Gastroesophageal sphincter (tissue), 4 donors: ENCODE measurements around the gene FIGNL2. TPM values are rescaled to one million over a fixed set of nuclear protein-coding genes. Genes with fewer than 3 reads are reported as not detected.

Source experiments
- ATAC-seq: fragments of 150-250 bp; one replicate; pipeline ENCODE4 v1.9.1; 2016; ENCODE audit warnings: mild to moderate bottlenecking, moderate library complexity
- H3K27ac ChIP-seq, 4 donors: fragments of 200-600 bp; sonication (generic) in 3 of 4; 1 replicate in 3 of 4; 2 replicates in 1 of 4; pipeline ENCODE4 v1.5.1; 2016 to 2019
- H3K27me3 ChIP-seq: fragments of 200-600 bp; sonication (generic); one replicate; pipeline ENCODE4 v1.5.1; 2019
- H3K36me3 ChIP-seq, 2 donors: fragments of 200-600 bp; sonication (generic); one replicate each; pipeline ENCODE4 v1.5.1; 2019; ENCODE audit warnings: control low read depth in 1 of 2
- H3K4me1 ChIP-seq, 3 donors: fragments of 200-600 bp; sonication (generic); 1 replicate in 2 of 3; 2 replicates in 1 of 3; pipeline ENCODE4 v1.5.1; 2016 to 2019; ENCODE audit warnings: control low read depth in 2 of 3
- H3K4me3 ChIP-seq, 2 donors: fragments of 200-600 bp; sonication (generic); one replicate each; pipeline ENCODE4 v1.5.1; 2019; ENCODE audit warnings: mild to moderate bottlenecking in 1 of 2, moderate library complexity in 1 of 2
- H3K9me3 ChIP-seq, 3 donors: fragments of 200-600 bp; sonication (generic); one replicate each; pipeline ENCODE4 v1.5.1; 2017 to 2019; ENCODE audit warnings: control low read depth in 2 of 3
- EP300 ChIP-seq: sonication (generic); formaldehyde crosslinking; IDR thresholded peaks from one replicate; pipeline ENCODE4 v1.6.1; 2017; ENCODE audit warnings: antibody characterized with exemption, mild to moderate bottlenecking
- POLR2A ChIP-seq, 2 donors: fragments of 450-650 bp; IDR thresholded peaks; one replicate each; pipeline ENCODE4 v1.6.1; 2017; ENCODE audit warnings: antibody characterized with exemption in 2 of 2, mild to moderate bottlenecking in 2 of 2, moderate library complexity in 1 of 2
- POLR2AphosphoS5 ChIP-seq: sonication (generic); formaldehyde crosslinking; IDR thresholded peaks from one replicate; pipeline ENCODE4 v1.6.1; 2017; ENCODE audit warnings: antibody characterized with exemption
- WGBS, 2 donors: methylation state at CpG; one replicate each; pipeline ENCODE4 v1.1.5; 2018; ENCODE audit warnings: low coverage in 1 of 2; 5-methylcytosine and 5-hydroxymethylcytosine counted together
- total RNA-seq, 4 donors: library from RNA; depleted of rRNA; stranded (reverse); fragments of >200 nt; gene quantifications; one replicate each; pipeline ENCODE4 v1.1.0, GENCODE V29; 2016
- TF ChIP-seq, protein P1 (sequence below), 4 experiments: fragments of 200-600 bp in 2 of 4; fragments of 450-650 bp in 2 of 4; sonication (generic) in 1 of 4; IDR thresholded peaks; one replicate each; pipeline ENCODE4 v1.5.1; 2017 to 2019; ENCODE audit warnings: antibody characterized with exemption in 4 of 4, mild to moderate bottlenecking in 2 of 4, moderate library complexity in 2 of 4

Gene FIGNL2
- total RNA-seq, 4 donors from 2014 or later, result 0.13 to 0.35 (median 0.16) TPM; not detected in 1

DNA sequence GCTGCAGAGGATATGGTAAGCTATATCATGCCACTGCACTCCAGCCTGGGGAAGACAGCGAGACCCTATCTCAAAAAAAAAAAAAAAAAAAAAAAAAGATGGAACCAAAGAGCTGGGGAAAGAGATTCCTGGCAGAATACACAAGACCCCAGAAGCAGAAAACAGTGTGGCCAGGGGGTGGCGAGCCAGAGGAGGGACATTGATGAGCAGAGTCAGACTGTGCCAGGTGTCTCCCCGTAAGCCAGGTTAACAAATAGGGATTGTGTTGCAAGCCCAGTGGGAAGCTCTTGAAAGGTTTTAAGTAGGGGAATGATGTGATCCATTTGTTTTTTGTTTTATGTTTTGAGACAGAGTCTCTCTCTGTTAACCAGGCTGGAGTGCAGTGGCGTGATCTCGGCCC is 56.1 kb downstream of the FIGNL2 start:
- WGBS, 2 donors, result 97 to 100% methylated on average over 3 to 4 of the region's 5 CpGs
- TF ChIP-seq, protein P1, sequence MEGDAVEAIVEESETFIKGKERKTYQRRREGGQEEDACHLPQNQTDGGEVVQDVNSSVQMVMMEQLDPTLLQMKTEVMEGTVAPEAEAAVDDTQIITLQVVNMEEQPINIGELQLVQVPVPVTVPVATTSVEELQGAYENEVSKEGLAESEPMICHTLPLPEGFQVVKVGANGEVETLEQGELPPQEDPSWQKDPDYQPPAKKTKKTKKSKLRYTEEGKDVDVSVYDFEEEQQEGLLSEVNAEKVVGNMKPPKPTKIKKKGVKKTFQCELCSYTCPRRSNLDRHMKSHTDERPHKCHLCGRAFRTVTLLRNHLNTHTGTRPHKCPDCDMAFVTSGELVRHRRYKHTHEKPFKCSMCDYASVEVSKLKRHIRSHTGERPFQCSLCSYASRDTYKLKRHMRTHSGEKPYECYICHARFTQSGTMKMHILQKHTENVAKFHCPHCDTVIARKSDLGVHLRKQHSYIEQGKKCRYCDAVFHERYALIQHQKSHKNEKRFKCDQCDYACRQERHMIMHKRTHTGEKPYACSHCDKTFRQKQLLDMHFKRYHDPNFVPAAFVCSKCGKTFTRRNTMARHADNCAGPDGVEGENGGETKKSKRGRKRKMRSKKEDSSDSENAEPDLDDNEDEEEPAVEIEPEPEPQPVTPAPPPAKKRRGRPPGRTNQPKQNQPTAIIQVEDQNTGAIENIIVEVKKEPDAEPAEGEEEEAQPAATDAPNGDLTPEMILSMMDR (IDR thresholded peaks at IDR 0.05), result no peak
- no peak for TF ChIP-seq POLR2AphosphoS5
- TF ChIP-seq POLR2A (IDR thresholded peaks at IDR 0.05), result no peak
- no peak for TF ChIP-seq EP300
- H3K27ac ChIP-seq, result no peak overlapping the region
- no peak overlapping the region for H3K4me3 ChIP-seq
- ATAC-seq, result no peak
- no peaks in the 10 kb centered on the region for H3K27me3 ChIP-seq
- H3K9me3 ChIP-seq, result no peaks in the 10 kb centered on the region
- H3K36me3 ChIP-seq, result no peaks in the 10 kb centered on the region
- H3K4me1 ChIP-seq, result no peaks in the 10 kb centered on the region

DNA sequence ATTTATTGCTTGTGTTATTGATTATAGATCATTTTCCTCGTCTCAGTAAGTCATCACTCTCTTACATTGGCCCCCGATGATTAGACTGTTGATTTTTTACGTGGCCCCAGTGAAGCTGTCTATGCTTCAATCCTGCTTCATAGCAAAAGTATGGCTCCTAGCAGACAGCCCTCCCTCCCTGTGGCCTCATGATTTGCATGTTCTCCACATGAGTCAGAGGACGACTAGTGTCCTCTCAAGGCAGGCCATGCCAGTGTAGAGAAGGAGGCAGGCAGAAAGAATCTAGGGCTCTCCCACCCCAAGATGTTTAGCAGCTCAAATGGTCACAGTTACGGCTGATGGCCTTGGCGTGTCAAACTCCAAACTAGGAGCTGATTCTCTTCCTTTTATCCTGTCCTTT is 59.6 kb downstream of the FIGNL2 start:
- no peak for ATAC-seq
- TF ChIP-seq, protein P1 (IDR thresholded peaks at IDR 0.05), result no peak
- no peaks in the 10 kb centered on the region for H3K4me1 ChIP-seq
- H3K27me3 ChIP-seq, result no peaks in the 10 kb centered on the region
- H3K4me3 ChIP-seq, result no peak overlapping the region
- no peaks in the 10 kb centered on the region for H3K9me3 ChIP-seq
- no peak overlapping the region for H3K27ac ChIP-seq
- 76 to 92% methylated on average over 5 to 6 of the region's 6 CpGs for WGBS, 2 donors
- H3K36me3 ChIP-seq, result no peaks in the 10 kb centered on the region

DNA sequence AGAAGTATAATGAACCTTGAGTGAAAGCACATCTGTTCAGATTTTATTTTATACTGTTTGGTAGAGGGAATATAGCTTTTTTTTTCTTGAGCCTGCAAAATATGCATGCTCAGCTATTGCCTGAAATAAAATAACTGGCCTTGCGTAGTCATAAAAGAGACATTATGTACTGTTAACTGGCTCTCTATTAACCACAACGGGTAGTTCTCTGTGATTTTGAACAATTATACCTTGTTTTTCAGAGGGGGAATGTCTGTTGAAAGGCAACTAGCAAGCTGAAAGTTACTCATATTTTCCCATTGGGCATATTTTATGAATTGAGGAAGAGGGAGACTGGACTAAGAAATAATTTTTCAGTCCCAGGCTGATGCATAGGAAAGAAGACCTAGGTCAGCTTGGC is 62.6 kb downstream of the FIGNL2 start:
- TF ChIP-seq, protein P1 (IDR thresholded peaks at IDR 0.05), result no peak
- TF ChIP-seq EP300 (no peak), POLR2AphosphoS5 (no peak), POLR2A (IDR thresholded peaks at IDR 0.05) (no peak)
- 61 to 80% methylated on average over 2 of the region's 2 CpGs for WGBS, 2 donors
- H3K4me1 ChIP-seq, result no peaks in the 10 kb centered on the region
- H3K36me3 ChIP-seq, result no peaks in the 10 kb centered on the region
- H3K9me3 ChIP-seq, result no peaks in the 10 kb centered on the region
- H3K27me3 ChIP-seq, result peaks cover 4% of the 10 kb centered on the region
- H3K4me3 ChIP-seq, result no peak overlapping the region
- no peak overlapping the region for H3K27ac ChIP-seq
- no peak for ATAC-seq

DNA sequence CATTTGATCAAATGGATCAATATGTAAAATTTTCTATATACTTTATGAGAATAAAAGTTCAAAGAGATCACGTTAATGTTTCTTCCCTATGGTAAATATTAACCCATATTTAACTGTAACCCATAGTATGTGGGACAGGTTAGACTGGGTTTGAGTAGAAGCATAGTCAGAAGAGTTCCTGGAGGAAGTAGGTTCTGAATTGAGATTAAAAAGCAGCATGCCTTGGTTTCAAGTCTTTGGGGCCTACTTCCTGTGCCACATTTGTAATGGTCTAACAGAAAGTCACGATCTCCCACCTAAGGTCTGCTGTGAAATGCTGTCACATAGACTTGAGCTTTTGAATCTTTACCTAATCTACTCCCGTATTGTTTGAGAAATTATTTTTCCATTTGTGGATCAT is 63.8 kb downstream of the FIGNL2 start:
- no peaks in the 10 kb centered on the region for H3K36me3 ChIP-seq
- ATAC-seq, result no peak
- TF ChIP-seq POLR2A (IDR thresholded peaks at IDR 0.05), result no peak
- TF ChIP-seq, protein P1 (IDR thresholded peaks at IDR 0.05), result no peak
- no peak for TF ChIP-seq EP300
- no peak for TF ChIP-seq POLR2AphosphoS5

DNA sequence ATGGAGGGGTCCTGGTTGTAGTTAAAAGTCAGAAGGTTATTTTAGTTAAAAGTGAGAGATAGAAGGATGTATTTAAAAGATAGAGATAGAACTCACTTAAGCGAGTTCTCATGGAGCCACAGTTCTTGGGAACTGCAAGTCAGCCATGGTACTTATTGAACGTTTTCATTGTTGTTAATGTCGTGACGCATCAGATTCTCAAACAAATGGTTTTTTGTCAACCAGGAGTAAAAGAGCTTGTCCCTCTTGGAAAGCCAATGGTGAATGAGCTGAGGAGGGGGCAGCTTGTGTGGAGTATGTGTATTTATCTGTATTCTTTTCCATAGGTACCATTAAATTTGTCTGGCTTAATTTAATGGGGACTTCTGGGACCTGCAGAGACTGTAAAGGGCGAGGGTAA is 68.6 kb downstream of the FIGNL2 start:
- ATAC-seq, result no peak
- Histone ChIP-seq H3K9me3 (no peaks in the 10 kb centered on the region), H3K4me3 (no peak overlapping the region), H3K27me3 (peaks cover 7% of the 10 kb centered on the region), H3K27ac (no peak overlapping the region), H3K36me3 (no peaks in the 10 kb centered on the region), H3K4me1 (no peaks in the 10 kb centered on the region)
- TF ChIP-seq POLR2AphosphoS5, result no peak
- no peak for TF ChIP-seq POLR2A (IDR thresholded peaks at IDR 0.05)
- WGBS, 2 donors, result 86 to 90% methylated on average over 5 of the region's 5 CpGs

More for the DNA sequence above, 63.8 kb downstream of the FIGNL2 start:
- no peak overlapping the region for H3K27ac ChIP-seq
- H3K4me1 ChIP-seq, result no peaks in the 10 kb centered on the region
- H3K4me3 ChIP-seq, result no peak overlapping the region
- peaks cover 7% of the 10 kb centered on the region for H3K27me3 ChIP-seq
- 72 to 84% methylated on average over 3 of the region's 3 CpGs for WGBS, 2 donors
- no peaks in the 10 kb centered on the region for H3K9me3 ChIP-seq

DNA sequence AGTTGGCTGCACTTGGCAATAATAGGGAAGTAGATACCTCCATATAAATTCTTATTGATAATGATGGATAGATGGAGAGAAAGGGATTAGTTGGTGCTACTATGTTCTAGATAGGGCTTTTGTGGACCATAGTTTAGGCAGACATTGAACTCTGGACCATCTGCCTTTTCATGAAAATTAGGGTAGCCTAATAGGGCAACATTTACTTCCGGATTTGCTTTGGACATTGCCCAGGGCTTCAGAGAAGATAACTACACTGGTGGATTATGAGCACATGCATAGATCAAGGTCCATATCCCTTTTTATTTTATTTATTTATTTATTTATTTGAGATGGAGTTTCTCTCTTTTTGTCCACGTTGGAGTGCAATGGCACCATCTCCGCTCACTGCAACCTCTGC is 70.5 kb downstream of the FIGNL2 start:
- ATAC-seq, result no peak
- TF ChIP-seq POLR2AphosphoS5 (no peak), POLR2A (IDR thresholded peaks at IDR 0.05) (no peak), EP300 (no peak)
- TF ChIP-seq, protein P1 (IDR thresholded peaks at IDR 0.05), result no peak
- no peaks in the 10 kb centered on the region for H3K9me3 ChIP-seq
- no peaks in the 10 kb centered on the region for H3K36me3 ChIP-seq
- no peak overlapping the region for H3K27ac ChIP-seq
- no peaks in the 10 kb centered on the region for H3K4me1 ChIP-seq
- WGBS, 2 donors, result 85 to 89% methylated on average over 3 of the region's 3 CpGs
- peaks cover 7% of the 10 kb centered on the region for H3K27me3 ChIP-seq
- no peak overlapping the region for H3K4me3 ChIP-seq
